HG02870 (cell line): ENCODE results near the gene CDK10.
"Not testable (repeated sequence)": the region's sequence is repeated elsewhere in the genome, so short reads cannot be mapped to it uniquely, and the experiment has no call there.

ENCODE experiments used
- ATAC-seq: cut with Tn5 transposase; IDR thresholded peaks from one replicate; pipeline ENCODE4 v1.9.1; 2021; ENCODE audit warnings: mild to moderate bottlenecking, moderate library complexity; ENCODE audit not compliant: unreplicated experiment

Gene CDK10

DNA sequence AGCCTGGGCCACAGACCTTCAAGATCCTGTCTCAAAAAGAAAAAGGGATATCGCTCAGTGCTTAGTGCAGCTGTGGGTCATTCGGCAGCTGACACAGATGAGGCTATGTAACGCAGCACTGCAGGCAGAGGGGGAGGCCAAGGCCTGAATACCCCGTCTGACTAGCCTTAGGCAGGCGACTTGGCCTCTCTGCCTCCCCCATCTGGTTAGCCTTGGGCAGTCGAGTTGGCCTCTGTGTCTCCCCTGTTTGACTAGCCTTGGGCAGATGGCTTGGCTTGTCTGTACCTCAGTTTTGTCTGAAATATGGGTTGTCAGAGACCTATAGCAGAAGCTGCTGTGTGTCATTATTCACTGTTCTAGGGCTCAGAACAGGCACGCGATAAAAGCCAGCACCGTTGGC is 18.9 kb upstream of the CDK10 start:
- ATAC-seq, result no peak

DNA sequence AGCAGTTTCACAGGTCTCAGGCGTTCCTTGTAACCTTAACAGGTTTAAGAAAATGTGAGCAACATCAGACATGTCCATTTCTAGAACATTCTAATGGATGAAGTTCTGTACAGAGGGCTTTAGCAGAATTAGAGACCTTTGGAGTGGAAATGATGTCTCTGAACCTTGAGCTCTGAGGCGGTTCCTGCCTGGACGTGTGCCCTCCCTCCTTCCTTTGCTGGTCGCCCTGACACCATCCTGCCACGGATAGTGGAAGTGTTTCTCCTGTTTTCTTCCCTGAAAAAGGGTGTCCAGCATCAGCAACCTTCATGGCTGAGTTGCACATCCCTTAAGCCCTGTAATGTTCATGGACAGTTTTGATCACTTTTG is 17.7 kb upstream of the CDK10 start:
- no peak for ATAC-seq

DNA sequence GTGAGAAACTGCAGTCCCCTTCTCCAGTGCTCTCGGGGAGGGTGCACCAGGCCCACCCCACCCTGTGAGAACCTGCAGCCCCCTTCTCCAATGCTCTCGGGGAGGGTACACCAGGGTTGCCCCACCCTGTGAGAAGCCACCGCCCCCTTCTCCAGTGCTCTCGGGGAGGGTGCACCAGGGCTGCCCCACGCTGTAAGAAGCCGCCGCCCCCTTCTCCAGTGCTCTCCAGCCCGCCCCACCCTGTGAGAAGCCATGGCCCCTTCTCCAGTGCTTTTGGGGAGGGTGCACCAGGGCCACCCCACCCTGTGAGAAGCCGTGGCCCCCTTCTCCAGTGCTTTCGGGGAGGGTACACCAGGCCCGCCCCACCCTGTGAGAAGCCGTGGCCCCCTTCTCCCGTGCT is 16.7 kb upstream of the CDK10 start:
- no peak for ATAC-seq

DNA sequence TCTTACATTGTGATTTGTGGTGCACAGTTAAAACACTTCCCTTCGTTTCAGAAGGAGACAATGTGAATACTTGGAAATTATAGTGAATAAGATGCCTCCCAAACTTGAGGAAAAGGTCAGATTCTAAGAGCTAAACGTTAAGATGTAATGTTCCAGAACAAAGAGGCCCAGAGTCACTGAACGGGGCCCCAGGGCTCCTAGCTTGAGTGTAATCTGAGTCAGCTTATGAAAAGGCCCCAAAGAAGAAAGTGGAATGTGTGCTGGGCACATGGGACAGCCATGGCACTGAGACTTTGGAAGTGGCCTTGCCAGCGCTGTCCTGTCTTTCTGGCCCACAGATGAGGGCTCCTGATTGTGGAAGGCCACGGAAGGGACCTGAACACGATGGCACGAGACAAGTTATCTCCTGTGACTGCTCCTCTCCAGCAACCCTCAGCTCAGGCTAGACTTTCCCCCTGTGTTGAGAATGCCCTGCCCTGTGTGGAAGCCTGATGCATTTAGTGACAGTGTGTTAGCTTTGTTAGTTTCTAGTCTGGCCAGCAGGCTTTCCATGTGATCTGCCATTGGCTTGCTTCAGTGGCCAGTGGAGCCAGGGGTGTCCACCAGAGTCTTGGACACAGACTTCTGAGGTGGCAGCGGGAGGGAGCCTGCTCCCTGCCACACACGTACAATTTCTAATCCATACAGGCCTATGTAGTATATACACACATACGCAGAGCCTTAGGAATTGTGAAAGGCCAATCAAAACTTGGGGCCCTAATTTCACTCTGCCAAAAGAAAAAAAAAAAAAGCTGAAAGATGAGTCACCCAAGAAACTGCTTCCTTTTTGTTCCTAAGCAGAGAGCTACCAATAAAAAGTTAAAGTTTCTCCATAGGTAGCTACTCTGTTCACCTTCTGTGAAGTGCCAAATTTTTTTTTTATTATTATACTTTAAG is 15.7 kb upstream of the CDK10 start:
- ATAC-seq, result no peak

DNA sequence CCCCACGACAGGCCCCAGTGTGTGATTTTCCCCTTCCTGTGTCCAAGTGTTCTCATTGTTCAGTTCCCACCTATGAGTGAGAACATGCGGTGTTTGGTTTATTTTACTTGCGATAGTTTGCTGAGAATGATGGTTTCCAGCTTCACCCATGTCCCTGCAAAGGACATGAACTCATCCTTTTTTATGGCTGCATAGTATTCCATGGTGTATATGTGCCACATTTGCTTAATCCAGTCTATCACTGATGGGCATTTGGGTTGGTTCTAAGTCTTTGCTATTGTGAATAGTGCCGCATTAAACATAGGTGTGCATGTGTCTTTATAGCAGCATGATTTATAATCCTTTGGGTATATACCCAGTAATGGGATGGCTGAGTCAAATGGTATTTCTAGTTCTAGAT is 14.9 kb upstream of the CDK10 start:
- not testable (repeated sequence) for ATAC-seq

DNA sequence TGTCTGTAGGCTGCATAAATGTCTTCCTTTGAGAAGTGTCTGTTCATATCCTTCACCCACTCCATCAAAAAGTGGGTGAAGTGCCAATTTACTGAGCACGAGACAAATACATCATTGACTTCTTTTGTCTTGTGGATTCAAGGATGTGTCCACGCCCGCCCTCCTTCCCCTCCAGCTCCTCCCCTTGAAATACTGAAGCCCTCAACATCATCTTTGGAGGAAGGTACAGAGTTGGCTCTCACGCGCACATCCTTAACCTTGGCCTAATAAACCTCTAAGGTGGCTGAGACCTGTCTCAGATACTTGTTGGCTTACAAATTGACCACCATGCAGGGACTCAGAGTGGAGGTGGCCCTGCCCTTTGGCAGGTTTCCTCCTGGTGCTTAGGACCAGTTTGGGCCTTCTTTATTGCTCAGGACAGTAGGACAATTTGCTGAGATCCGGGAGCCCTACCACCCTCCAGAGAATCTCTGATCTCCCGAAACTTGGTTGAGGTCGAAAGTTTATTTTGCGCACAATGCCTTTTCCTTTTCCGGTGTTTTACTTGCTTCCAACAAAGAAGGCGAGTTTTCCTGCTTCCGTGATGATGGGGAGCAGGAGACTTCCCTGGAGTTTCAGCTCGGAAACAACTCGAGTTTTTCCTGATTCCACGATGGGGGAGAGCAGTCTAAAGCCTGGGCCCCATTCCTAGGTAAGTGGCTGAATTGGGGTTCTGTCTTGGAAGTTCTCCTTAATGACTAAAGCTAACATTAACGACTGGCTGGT is 14.1 kb upstream of the CDK10 start:
- no peak for ATAC-seq

DNA sequence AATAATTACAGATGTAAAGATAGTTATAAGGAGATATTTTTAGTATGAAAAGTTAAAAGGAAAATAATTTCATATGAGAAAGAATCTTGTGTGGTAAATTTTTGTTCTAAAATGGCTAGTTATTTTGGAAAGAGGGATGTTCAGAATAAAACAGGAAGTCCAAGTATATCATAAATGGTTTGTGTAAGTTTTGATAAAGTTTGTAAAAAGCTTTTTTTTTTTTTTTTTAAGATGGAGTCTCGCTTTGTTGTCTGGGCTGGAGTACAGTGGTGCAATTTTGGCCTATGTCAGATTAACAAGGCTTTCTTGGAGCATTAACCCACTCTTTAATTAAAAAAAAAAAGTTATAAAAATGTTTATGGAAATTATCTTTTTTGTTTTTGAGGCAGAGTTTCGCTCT is 8.2 kb upstream of the CDK10 start:
- no peak for ATAC-seq

DNA sequence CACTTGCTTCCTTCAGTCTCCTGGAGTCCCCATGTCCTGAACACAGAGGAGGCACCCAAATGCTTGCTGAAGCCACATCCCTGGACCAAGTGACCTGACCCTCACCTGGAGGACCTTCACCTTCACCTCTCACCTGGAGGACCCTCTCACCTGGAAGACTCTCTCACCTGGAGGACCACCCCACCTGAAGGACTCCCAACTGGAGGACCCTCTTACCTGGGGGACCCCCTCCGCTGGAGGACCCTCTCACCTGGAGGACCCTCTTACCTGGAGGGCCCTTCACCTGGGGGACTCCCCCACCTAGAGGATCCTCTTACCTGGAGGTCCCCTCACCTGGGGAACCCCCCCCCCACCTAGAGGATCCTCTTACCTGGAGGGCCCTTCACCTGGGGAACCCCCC is 573 bp upstream of the CDK10 start:
- no peak for ATAC-seq

DNA sequence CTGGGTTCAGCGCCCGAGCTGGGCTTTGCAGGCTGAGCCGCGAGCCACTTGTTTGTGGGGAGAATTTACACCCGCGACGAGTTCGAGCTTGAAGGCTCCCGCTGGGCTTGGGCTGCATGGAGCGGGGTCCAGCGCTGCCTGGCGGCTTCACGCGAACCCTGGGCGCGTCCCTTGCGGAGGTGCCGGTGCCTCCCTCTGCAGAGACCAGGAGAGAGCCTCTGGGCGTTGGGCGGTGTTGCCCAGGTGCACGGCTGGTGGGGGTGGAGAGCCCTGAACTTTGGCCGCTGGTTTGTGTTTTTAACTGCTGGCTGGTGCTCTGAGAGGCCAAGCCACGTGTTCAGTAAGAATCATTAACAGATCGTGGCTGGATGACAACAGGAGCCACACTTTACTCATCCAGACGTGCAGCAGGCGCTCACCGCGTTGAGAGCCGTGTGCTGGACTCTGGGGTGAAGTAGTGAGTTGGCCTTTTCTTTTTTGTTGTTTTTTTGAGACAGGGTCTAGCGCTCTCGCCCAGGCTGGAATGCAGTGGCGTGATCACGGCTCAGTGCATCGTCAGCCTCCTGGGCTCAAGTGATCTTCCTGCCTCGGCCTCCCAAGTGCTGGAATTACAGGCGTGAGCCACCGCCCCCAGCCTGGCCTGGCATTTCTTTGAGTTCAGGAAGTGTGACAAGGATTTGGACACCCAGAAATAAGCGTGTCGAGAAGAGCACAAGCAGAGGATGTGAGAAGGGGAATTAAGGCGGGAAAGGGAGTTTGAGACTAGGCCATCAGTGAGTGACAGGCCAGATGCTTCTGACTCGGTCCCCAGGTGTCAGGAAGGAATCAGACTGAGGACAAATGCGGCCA is 827 bp downstream of the CDK10 start:
- ATAC-seq, result peak; percentile 25

DNA sequence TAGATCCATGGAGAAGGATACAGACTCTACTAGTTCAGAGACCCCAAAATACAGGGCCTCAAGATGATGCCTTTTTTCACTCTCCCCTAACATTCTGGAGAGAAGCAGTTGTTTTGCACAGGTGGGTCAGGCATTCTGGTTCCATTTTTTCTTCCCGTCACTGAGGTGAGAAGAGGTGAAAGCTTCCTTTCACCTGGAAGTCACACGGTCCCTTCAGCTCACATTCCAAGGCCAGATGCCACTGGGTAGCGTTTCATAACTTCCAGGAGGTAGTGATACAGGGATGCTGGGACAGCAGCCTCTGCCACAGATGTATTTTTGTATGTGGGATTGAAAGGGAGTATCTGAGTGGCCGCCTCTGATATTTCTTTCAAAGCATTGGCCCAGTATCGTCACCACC is 1.9 kb downstream of the CDK10 start:
- no peak for ATAC-seq

DNA sequence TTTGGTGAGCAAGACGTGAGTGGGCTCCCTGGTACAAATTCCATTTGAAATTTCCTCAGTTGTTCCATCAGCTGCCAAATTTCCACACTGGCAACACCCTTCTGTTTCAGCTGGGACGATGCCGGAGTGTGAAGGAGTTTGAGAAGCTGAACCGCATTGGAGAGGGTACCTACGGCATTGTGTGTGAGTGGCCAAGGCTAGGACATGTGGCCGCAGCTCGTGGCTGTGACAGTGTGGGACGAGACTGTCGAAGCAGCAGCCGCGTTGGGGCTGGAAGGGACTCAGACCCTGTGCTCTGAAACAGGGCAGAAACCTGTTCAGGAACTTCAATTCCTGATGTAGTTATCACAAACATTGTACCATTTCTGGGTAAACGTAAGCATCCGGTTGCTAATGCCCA is 2.7 kb downstream of the CDK10 start:
- no peak for ATAC-seq

DNA sequence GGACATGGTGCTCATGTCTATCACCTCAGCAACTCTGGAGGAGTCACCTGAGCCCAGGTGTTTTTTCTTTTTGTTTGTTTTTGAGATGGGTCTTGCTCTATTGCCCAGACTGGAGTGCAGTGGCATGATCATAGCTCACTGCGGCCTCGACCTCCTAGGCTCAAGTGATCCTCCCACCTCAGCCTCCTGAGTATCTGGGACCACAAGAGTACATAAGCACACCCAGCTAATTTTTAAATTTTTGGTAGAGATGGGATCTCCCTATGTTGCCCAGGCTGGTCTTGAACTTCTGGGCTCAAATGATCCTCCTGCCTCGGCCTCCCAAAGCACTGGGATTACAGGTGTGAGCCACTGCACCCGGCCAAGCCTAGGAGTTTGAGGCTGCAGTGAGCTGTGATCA is 3.1 kb downstream of the CDK10 start:
- not testable (repeated sequence) for ATAC-seq

DNA sequence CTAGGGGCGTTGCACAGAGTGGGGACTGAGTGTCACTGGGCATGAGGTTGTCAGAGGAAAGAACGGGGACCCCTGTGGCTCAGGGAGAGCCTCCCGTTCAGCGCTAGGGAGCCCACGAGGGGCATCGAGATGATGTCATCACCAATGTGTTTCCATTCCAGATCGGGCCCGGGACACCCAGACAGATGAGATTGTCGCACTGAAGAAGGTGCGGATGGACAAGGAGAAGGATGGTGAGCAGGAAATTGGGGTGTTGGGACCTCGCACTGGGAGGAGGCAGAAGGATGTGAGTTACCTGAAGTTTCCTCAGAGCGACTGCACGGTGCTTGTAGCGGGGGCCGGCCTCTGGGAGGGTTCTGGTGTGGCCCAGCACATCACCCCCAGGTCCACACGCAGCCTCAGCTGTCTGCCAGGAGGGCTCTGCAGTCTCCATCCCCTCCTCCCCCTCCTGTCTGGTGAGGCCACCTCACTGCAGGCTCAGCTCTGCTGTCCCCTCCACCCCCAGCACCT is 4.0 kb downstream of the CDK10 start:
- no peak for ATAC-seq

DNA sequence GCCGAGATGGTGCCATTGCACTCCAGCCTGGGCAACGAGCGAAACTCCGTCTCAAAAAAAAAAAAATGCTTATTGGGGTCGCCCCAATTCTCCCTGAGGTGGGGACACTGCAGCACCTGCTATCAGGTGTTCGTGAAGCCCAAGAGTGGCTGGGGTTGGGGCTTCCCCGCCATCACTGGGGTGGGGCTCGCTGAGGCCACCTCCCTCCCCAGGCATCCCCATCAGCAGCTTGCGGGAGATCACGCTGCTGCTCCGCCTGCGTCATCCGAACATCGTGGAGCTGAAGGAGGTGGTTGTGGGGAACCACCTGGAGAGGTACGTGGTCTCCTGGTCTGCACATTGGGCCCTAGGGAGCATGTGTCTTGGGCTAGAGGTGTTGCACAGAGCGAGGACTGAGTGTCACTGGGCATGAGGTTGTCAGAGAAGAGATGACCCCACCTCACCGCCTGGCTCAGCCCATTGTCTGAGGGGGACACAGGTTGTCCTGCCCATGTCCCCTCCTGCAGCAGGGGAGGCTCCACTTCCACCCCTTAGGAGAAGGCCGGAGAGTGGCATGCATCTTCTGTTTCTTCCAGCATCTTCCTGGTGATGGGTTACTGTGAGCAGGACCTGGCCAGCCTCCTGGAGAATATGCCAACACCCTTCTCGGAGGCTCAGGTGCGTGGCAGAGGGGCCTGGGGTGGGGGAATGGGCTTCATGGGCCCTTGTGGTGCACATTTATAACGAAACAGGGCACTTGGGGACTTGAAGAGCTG is 4.9 kb downstream of the CDK10 start:
- ATAC-seq, result no peak

DNA sequence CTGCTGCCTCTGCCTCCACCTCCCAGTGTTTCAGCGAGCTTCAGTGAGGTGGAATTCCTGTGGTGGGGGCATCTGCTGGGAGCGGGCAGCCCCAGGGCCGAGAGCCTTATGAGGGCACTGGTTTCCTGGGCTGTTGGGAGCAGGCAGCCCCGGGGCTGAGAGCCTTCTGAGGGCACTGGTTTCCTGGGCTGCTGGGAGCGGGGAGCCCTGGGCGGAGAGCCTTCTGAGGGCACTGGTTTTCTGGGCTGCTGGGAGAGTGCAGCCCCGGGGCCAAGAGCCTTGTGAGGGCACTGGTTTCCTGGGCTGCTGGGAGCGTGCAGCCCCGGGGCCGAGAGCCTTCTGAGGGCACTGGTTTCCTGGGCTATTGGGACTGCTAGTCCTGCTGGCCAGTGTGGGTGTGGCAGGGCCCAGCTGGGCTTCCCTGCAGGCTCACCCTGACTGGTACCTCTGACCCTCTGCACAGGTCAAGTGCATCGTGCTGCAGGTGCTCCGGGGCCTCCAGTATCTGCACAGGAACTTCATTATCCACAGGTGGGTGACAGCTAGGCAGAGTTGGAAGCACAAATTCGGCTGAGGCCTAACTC is 5.6 kb downstream of the CDK10 start:
- ATAC-seq, result no peak

DNA sequence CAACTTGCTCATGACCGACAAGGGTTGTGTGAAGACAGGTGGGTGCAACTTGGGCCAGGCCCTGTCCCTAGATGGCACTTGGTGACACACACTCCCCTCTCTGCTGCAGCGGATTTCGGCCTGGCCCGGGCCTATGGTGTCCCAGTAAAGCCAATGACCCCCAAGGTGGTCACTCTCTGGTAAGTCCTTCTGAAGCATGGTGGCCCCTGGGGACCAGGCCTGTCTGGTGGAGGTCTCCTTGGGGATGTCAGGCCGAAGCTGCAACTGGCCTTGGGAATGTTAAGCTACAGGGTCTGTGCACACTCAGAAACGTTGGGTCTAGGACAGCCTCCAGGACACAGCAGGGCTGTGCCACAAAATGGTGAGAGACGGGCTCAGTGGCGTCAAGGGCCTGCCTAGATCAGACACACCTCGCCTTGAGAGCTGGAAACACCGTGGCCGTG is 6.8 kb downstream of the CDK10 start:
- ATAC-seq, result no peak

DNA sequence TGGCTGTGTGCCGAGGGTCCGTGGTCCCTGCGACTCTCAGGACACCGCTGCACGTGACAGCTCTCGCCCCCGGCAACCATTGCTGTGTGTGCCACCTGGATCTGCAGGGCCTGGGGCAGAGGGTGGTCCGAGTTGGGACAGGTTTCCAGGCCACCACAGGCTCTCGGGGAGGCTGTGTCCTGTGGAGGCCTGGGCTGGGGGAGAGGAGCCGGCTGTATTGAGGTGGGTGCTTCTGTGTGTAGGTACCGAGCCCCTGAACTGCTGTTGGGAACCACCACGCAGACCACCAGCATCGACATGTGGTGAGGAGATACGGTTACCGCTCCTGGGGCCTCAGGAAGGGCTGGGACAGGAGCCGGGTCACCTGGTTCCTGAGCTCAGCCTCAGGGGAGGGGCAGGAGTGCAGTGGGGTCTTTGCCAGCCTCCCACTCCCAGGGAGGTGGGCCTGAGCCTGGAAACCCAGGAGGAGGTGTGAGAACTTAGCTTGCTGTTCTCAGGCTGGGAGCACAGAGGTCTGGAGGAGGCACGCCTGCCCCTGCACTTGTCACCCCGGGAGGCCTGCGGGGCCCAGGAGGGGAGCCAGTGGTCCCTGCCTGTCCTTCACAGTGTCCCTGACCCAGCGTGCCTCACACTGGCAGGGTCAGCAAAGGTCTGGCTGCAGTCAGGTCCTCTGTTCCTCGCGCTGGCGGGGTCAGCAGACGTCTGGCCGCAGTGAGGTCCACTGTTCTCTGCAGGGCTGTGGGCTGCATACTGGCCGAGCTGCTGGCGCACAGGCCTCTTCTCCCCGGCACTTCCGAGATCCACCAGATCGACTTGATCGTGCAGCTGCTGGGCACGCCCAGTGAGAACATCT is 7.7 kb downstream of the CDK10 start:
- no peak for ATAC-seq

DNA sequence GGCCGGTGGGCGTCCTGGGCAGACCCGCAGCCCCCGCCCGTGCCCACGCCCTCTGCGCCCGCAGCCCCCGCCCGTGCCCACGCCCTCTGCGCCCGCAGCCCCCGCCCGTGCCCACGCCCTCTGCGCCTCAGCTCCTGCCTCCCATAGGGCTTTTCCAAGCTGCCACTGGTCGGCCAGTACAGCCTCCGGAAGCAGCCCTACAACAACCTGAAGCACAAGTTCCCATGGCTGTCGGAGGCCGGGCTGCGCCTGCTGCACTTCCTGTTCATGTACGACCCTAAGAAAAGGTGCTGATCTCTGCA is 8.2 kb downstream of the CDK10 start:
- not testable (repeated sequence) for ATAC-seq
